ENCODE results near the gene SOX18. TPM values are rescaled to one million over a fixed set of nuclear protein-coding genes. Genes with fewer than 3 reads are reported as not detected.

The SOX18 gene
- polyA plus RNA-seq, 1 experiment: not detected

DNA sequence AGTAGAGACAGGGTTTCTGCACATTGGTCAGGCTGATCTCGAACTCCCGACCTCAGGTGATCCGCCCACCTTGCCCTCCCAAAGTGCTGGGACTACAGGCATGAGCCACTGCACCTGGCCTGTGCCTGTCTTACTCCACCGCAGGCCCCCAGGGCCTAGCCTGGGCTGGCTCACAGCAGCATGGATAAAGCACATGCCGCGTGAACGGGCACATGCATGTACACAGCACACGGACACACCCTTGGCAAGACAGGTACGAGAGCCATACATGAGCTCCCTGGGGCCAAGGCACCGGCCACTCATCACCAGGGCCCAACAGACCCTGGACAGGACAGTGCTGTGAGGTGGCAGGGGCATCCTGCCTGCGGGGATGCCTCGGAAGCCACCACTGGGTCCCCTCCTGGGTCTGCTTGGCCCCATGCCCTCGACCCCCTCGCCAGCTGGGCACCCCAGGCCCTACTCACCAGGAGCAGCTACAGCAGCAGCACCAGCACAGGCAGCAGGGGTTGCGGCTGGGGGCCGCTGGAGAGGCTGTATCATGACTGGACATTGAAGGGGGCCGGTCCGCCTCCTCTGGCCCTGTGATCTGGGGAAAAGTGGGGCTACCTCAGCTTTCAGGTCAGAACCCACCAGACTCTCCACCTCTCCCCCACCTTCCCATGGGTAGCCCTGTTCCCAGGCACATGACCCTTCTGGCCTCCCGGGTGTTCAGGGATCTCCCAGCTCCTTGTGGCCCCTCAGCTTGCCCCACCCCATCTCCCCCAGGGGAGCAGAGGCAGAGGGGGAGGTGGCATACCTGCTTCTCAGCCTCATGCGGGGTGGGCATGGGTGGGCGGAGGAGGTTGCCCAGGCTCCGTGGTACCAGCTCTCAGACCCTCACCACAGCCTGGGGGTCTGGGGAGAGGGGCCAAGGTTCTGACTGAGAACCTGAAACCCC is 26.9 kb upstream of the SOX18 start:
- H3K4me3 ChIP-seq (ENCODE audit: low read depth, low read length): no peak overlapping the region
- CTCF ChIA-PET: interaction anchor here (1.5 to 1.8 kb wide), 2 partner anchors 10 to 37 kb away, joined by 5 to 6 read pairs; no protein-coding TSS in a partner anchor
- H3K27me3 ChIP-seq (ENCODE audit: control insufficient read depth, insufficient read depth, low read length): no peaks in the 10 kb centered on the region
- no peak for DNase-seq (ENCODE audit: low read depth)
- POLR2A ChIA-PET: no interaction called here
- H3K36me3 ChIP-seq (ENCODE audit: control insufficient read depth, insufficient read depth, low read length): peaks cover 11% of the 10 kb centered on the region
- TF ChIP-seq CTCF (IDR thresholded peaks at IDR 0.05; ENCODE audit: insufficient read depth, low read depth, low read length): no peak

DNA sequence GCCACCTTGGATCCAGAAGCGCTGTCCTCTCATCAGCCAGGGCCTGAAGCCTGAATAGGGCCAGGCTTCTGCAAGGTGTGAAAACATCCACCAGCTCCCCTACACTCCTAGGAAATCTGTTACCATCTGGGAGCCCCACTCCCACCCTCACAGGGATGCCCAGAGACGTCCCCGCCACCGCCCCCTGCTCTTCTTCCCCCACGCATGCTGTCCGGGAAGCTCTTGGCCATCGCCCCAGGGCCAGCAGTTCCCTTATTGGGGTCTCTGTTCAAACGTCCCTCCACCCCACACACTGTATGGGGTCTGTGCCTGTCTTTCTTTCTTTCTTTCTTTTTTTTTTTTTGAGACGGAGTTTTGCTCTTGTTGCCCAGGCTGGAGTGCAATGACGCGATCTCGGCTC is 26.1 kb upstream of the SOX18 start:
- Histone ChIP-seq H3K27me3 (ENCODE audit: control insufficient read depth, insufficient read depth, low read length) (no peaks in the 10 kb centered on the region), H3K36me3 (ENCODE audit: control insufficient read depth, insufficient read depth, low read length) (peaks cover 11% of the 10 kb centered on the region), H3K4me3 (ENCODE audit: low read depth, low read length) (no peak overlapping the region)
- no peak for DNase-seq (ENCODE audit: low read depth)
- ChIA-PET CTCF (interaction anchor here (1.5 to 1.8 kb wide), 2 partner anchors 9 to 36 kb away, joined by 5 to 6 read pairs; no protein-coding TSS in a partner anchor), POLR2A (interaction anchor here (0.5 kb wide), 1 partner anchor 840 kb away, joined by 5 read pairs; the partner anchor contains the start of gene BIRC7)
- no peak for TF ChIP-seq CTCF (IDR thresholded peaks at IDR 0.05; ENCODE audit: insufficient read depth, low read depth, low read length)

GRCh38 chr20:64074963-64075362 is 25.5 kb upstream of the SOX18 start:
- ChIA-PET CTCF (interaction anchor here (1.5 kb wide), 1 partner anchor 8 kb away, joined by 5 read pairs; no protein-coding TSS in a partner anchor), POLR2A (interaction anchor here (0.5 kb wide), 1 partner anchor 839 kb away, joined by 5 read pairs; the partner anchor contains the start of gene BIRC7)
- no peaks in the 10 kb centered on the region for H3K27me3 ChIP-seq (ENCODE audit: control insufficient read depth, insufficient read depth, low read length)
- no peak for DNase-seq (ENCODE audit: low read depth)
- no peak for TF ChIP-seq CTCF (IDR thresholded peaks at IDR 0.05; ENCODE audit: insufficient read depth, low read depth, low read length)
- no peak overlapping the region for H3K4me3 ChIP-seq (ENCODE audit: low read depth, low read length)
- H3K36me3 ChIP-seq (ENCODE audit: control insufficient read depth, insufficient read depth, low read length): peaks cover 11% of the 10 kb centered on the region

DNA sequence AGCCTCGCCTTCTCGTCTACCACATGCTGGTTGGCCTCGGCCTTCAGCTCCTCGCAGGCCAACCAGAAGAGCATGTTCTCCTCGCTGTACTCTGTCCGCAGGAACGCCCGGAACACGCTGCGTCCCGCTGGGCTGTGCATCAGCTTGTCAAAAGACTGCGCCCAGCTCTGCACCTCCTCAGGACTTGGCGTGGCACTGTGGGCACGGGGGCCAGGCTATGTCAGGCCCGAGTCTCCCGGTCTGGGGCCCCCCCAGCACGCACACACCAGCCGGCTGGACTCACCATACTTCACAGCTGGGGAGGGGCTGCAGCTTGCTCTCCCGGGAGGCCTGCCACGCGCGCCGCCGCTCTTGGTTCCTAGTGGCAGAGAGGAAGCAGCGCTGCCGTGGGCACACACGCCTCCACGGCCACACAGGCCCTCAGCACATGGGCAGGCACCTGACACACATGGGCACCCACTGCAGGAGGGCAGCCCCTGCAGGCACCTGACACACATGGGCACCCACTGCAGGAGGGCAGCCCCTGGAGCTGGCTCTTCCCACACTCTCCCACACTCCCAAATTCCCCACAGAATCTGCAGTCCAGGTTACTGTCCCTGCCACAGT is 24.8 kb upstream of the SOX18 start:
- ChIA-PET POLR2A (no interaction called here), CTCF (interaction anchor here (1.9 kb wide), 1 partner anchor 10 kb away, joined by 10 read pairs; the partner anchor contains the start of gene LKAAEAR1)
- TF ChIP-seq CTCF (IDR thresholded peaks at IDR 0.05; ENCODE audit: insufficient read depth, low read depth, low read length): no peak

More for the DNA sequence above, 24.8 kb upstream of the SOX18 start:
- no peak for DNase-seq (ENCODE audit: low read depth)
- Histone ChIP-seq H3K27me3 (ENCODE audit: control insufficient read depth, insufficient read depth, low read length) (no peaks in the 10 kb centered on the region), H3K36me3 (ENCODE audit: control insufficient read depth, insufficient read depth, low read length) (peaks cover 11% of the 10 kb centered on the region), H3K4me3 (ENCODE audit: low read depth, low read length) (no peak overlapping the region)
